ENCODE measurements around the gene ATXN2.

- TF ChIP-seq CTCF (IDR thresholded peaks at IDR 0.05 in 4 of 5, conservative IDR thresholded peaks at IDR 0.05 in 1 of 5) (no peak), POLR2A (IDR thresholded peaks at IDR 0.05) (no peak)
These were observed 9.5 kb downstream of the ATXN2 start for GRCh38 chr12:111589601-111590000.
